ENCODE data around the gene DYNC1I1.

- TF ChIP-seq, protein P1, sequence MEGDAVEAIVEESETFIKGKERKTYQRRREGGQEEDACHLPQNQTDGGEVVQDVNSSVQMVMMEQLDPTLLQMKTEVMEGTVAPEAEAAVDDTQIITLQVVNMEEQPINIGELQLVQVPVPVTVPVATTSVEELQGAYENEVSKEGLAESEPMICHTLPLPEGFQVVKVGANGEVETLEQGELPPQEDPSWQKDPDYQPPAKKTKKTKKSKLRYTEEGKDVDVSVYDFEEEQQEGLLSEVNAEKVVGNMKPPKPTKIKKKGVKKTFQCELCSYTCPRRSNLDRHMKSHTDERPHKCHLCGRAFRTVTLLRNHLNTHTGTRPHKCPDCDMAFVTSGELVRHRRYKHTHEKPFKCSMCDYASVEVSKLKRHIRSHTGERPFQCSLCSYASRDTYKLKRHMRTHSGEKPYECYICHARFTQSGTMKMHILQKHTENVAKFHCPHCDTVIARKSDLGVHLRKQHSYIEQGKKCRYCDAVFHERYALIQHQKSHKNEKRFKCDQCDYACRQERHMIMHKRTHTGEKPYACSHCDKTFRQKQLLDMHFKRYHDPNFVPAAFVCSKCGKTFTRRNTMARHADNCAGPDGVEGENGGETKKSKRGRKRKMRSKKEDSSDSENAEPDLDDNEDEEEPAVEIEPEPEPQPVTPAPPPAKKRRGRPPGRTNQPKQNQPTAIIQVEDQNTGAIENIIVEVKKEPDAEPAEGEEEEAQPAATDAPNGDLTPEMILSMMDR (IDR thresholded peaks at IDR 0.05; ENCODE audit: insufficient read depth, low read length, poor library complexity, severe bottlenecking): no peak
- TF ChIP-seq EZH2phosphoT487 (conservative IDR thresholded peaks at IDR 0.05; ENCODE audit: low read length): no peak
Observed at GRCh38 chr7:95999481-95999880, 227.1 kb downstream of the DYNC1I1 start.
